ENCODE data around the gene SYNGR3. TPM values are rescaled to one million over a fixed set of nuclear protein-coding genes. Genes with fewer than 3 reads are reported as not detected.

Gene SYNGR3
- total and polyA plus RNA-seq, 2 of the 13 experiments (the other 11 are each of a cell fraction or from before 2014, with no cell fraction given), result 0.97 to 5.7 TPM

DNA sequence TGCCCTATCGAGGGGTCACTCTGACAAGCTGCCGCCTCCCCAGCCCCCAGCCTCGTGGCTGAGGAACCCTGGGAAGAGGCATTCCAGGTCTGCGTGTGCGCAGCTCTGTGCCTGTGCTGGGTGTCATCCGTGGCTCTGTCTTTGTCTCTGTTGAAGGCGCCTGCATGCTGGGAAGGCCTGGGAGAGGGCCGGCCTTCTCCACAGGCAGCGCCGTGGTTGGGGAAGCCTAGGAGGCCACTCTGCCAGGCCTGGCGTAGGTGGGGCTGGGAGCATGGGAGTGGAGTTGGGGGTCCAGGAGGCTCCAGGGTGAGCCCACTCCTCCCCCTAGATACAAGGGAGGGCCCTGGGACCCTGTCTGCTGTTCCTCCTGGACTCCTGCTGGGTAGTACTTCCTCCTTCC lies 40.3 kb downstream of the SYNGR3 start:
- 88% methylated on average over 7 of the region's 11 CpGs for WGBS (ENCODE audit: low lambda C conversion rate)
- peaks cover 76% of the 10 kb centered on the region for H3K4me1 ChIP-seq (ENCODE audit: insufficient read depth, low read length)
- intact Hi-C loops (cut with micrococcal nuclease; ENCODE audit: unreplicated experiment) (no loop called here), in situ Hi-C loops (cut with HindIII; ENCODE audit: extremely low pct_ligation_motif_present, low pct_unique_long_range_greater_than_20kb) (no loop called here)
- BruUV-seq (replicated peaks), result no TSS peak
- CTCF ChIA-PET (ENCODE audit: low intra/inter-chr PET ratio, low total read pairs), result no interaction called here
- peaks cover 3% of the 10 kb centered on the region for H3K79me2 ChIP-seq (ENCODE audit: insufficient read depth, low read length)
- H3K9me3 ChIP-seq (ENCODE audit: low read length), result no peaks in the 10 kb centered on the region
- H3K4me3 ChIP-seq (replicated peaks in 1 of 3; ENCODE audit: insufficient read depth in 1 of 3, low read depth in 2 of 3, low read length in 3 of 3), result no peak overlapping the region
- no peak overlapping the region for H3K4me2 ChIP-seq (ENCODE audit: low read depth, low read length)
- H3K27me3 ChIP-seq (ENCODE audit: control insufficient read depth in 1 of 2, insufficient read depth in 2 of 2, low read length in 2 of 2), result peaks cover 0 to 9% of the 10 kb centered on the region in 2 experiments; a peak in 1 of 5 replicates
- no peaks in the 10 kb centered on the region; a peak in 1 of 5 replicates for H3K36me3 ChIP-seq (replicated peaks in 1 of 2; ENCODE audit: control insufficient read depth in 1 of 2, insufficient read depth in 2 of 2, low read length in 2 of 2)
- H2AFZ ChIP-seq (ENCODE audit: low read length), result no peak overlapping the region
- TF ChIP-seq ZNF367 (CRISPR knock-in tag; IDR thresholded peaks at IDR 0.05; ENCODE audit: borderline replicate concordance) (no peak), ZNF768 (CRISPR knock-in tag; IDR thresholded peaks at IDR 0.05) (peak; percentile 80; the same call in 1 of the 2 replicates)
- no peak overlapping the region for H3K27ac ChIP-seq (ENCODE audit: extremely low read length, insufficient read depth, low read length)
- ATAC-seq, result no peak
- POLR2A ChIA-PET, result no interaction called here
- H3K9ac ChIP-seq (ENCODE audit: insufficient read depth, low read depth, low read length), result no peak overlapping the region
- no peak for DNase-seq (ENCODE audit: low spot score)
- 0 out of 2 replicates have a peak, but pooled peaks cover 7% of the 10 kb centered on the region for H4K20me1 ChIP-seq (ENCODE audit: insufficient read depth, low read length)
- no peak for FAIRE-seq

GRCh38 chr16:2031081-2031577 lies 41.4 kb downstream of the SYNGR3 start:
- in situ Hi-C loops (cut with HindIII; ENCODE audit: extremely low pct_ligation_motif_present, low pct_unique_long_range_greater_than_20kb) (no loop called here), intact Hi-C loops (cut with micrococcal nuclease; ENCODE audit: unreplicated experiment) (no loop called here)
- Histone ChIP-seq H2AFZ (ENCODE audit: low read length) (no peak overlapping the region), H4K20me1 (ENCODE audit: insufficient read depth, low read length) (0 out of 2 replicates have a peak, but pooled peaks cover 7% of the 10 kb centered on the region), H3K36me3 (replicated peaks in 1 of 2; ENCODE audit: control insufficient read depth in 1 of 2, insufficient read depth in 2 of 2, low read length in 2 of 2) (no peaks in the 10 kb centered on the region; a peak in 1 of 5 replicates), H3K4me2 (ENCODE audit: low read depth, low read length) (no peak overlapping the region), H3K4me1 (ENCODE audit: insufficient read depth, low read length) (peaks cover 75% of the 10 kb centered on the region), H3K4me3 (replicated peaks in 1 of 3; ENCODE audit: insufficient read depth in 1 of 3, low read depth in 2 of 3, low read length in 3 of 3) (no peak overlapping the region), H3K9ac (ENCODE audit: insufficient read depth, low read depth, low read length) (no peak overlapping the region), H3K27ac (ENCODE audit: extremely low read length, insufficient read depth, low read length) (no peak overlapping the region), H3K27me3 (ENCODE audit: control insufficient read depth in 1 of 2, insufficient read depth in 2 of 2, low read length in 2 of 2) (peaks cover 0 to 2% of the 10 kb centered on the region in 2 experiments; a peak in 1 of 5 replicates), H3K79me2 (ENCODE audit: insufficient read depth, low read length) (peaks cover 3% of the 10 kb centered on the region), H3K9me3 (ENCODE audit: low read length) (no peaks in the 10 kb centered on the region)
- BruUV-seq (replicated peaks), result no TSS peak
- no peak for FAIRE-seq
- TF ChIP-seq ZNF235 (CRISPR knock-in tag; IDR thresholded peaks at IDR 0.05; ENCODE audit: borderline replicate concordance) (no peak), AGO2 (optimal IDR thresholded peaks at IDR 0.05; ENCODE audit: low read depth, low read length) (peak; percentile 32)
- POLR2A ChIA-PET, result interaction anchor here (1.7 kb wide), 1 partner anchor 124 kb away, joined by 4 read pairs; the partner anchor contains the start of gene TRAF7
- DNase-seq (ENCODE audit: low spot score), result no peak
- 87% methylated on average over 7 of the region's 11 CpGs for WGBS (ENCODE audit: low lambda C conversion rate)
- CTCF ChIA-PET (ENCODE audit: low intra/inter-chr PET ratio, low total read pairs), result no interaction called here
- no peak for ATAC-seq

All from HepG2 (cell line).